Stimulated activated memory B cell treated with anti-CD40 and anti-IgM and Interleukin-4, amounts not matched to agents 10 μg/mL and 1 μg/mL and 100 μg/mL, for 72 hours (primary cell): ENCODE measurements around the gene SCUBE1.

Source experiments
- ATAC-seq: fragments of 150-1000 bp; cut with Tn5 transposase; 2 replicates; pipeline ENCODE4 v1.10.0; 2021
- H3K27ac Mint-ChIP-seq: one replicate; pipeline ENCODE4 v1.8.0; 2022; ENCODE audit warnings: mild to moderate bottlenecking, mixed read lengths
- H3K27me3 Mint-ChIP-seq: one replicate; pipeline ENCODE4 v1.8.0; 2022; ENCODE audit warnings: mixed read lengths
- H3K36me3 Mint-ChIP-seq: one replicate; pipeline ENCODE4 v1.8.0; 2022; ENCODE audit warnings: mixed read lengths
- H3K4me1 Mint-ChIP-seq: one replicate; pipeline ENCODE4 v1.8.0; 2022; ENCODE audit warnings: mixed read lengths
- H3K4me3 Mint-ChIP-seq: one replicate; pipeline ENCODE4 v1.8.0; 2022; ENCODE audit warnings: mild to moderate bottlenecking, moderate library complexity, mixed read lengths
- H3K9me3 Mint-ChIP-seq: one replicate; pipeline ENCODE4 v1.8.0; 2022; ENCODE audit warnings: mixed read lengths

The SCUBE1 gene

GRCh38 chr22:43343262-43343669 is at the start of gene SCUBE1:
Gene SCUBE1, minus strand, starts transcription at chr22:43343372. Its CDS starts 111 bp downstream, at chr22:43343261.
- H3K9me3 Mint-ChIP-seq = peaks cover 2% of the 10 kb centered on the region
- peak; percentile 11 for ATAC-seq
- no peak within 1 kb of the TSS for H3K4me3 Mint-ChIP-seq
- H3K27me3 Mint-ChIP-seq = peaks cover 75% of the 10 kb centered on the region
- no peaks in the 10 kb centered on the region for H3K36me3 Mint-ChIP-seq
- no peak within 1 kb of the TSS for H3K27ac Mint-ChIP-seq
- H3K4me1 Mint-ChIP-seq = peaks cover 10% of the 10 kb centered on the region

GRCh38 chr22:43392385-43392989 is 49.3 kb upstream of the SCUBE1 start:
- Mint-ChIP-seq H3K36me3 (no peaks in the 10 kb centered on the region), H3K4me3 (no peak overlapping the region), H3K4me1 (no peaks in the 10 kb centered on the region), H3K27ac (no peak overlapping the region), H3K9me3 (no peaks in the 10 kb centered on the region), H3K27me3 (peaks cover 37% of the 10 kb centered on the region)
- no peak for ATAC-seq

DNA sequence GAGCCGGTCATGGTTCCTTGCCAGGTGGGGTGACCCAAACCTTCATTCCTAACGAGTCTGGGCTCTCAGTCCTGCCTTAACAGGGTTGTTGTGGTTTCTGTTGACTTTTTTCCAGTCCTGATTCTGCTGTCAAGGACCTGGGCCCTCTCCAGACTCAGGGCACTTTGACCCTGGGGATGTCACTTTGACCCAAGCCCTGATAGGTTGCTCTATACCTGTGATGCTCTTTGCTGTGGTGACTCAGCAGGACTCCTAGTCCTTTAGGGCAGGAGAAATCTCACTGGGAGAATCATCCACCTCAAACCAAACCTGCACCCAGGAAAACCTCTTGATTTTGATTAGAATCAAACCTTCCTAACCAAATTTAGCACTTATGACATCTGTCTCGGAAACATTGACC is 48.1 kb upstream of the SCUBE1 start:
- ATAC-seq = no peak
- no peaks in the 10 kb centered on the region for H3K36me3 Mint-ChIP-seq
- H3K27ac Mint-ChIP-seq = no peak overlapping the region
- peaks cover 3% of the 10 kb centered on the region for H3K4me1 Mint-ChIP-seq
- no peaks in the 10 kb centered on the region for H3K9me3 Mint-ChIP-seq
- H3K4me3 Mint-ChIP-seq = no peak overlapping the region
- H3K27me3 Mint-ChIP-seq = peaks cover 37% of the 10 kb centered on the region

DNA sequence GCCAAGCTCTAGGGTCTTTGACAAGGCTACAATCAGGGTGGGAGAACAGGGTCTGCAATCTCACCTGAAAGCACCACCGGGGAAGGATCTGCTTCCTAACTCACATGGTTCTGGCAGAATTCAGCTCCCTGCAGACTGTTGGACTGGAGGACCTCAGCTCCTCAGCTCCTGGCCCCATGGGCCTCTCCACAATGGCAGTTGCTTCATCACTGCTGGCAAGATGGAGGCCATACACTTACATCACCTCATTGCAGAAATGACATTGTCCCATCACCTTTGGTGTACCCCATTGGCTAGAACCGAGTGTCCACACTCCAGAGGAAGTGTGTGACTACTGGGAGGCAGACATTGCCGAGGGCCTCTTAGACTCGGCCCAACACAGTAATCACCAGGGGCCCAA is 47.7 kb upstream of the SCUBE1 start:
- no peaks in the 10 kb centered on the region for H3K9me3 Mint-ChIP-seq
- no peak for ATAC-seq
- H3K27me3 Mint-ChIP-seq = peaks cover 39% of the 10 kb centered on the region
- H3K4me1 Mint-ChIP-seq = peaks cover 7% of the 10 kb centered on the region
- H3K4me3 Mint-ChIP-seq = no peak overlapping the region
- H3K36me3 Mint-ChIP-seq = no peaks in the 10 kb centered on the region
- H3K27ac Mint-ChIP-seq = no peak overlapping the region

GRCh38 chr22:43390166-43390565 is 47.0 kb upstream of the SCUBE1 start:
- ATAC-seq = no peak
- H3K9me3 Mint-ChIP-seq = no peaks in the 10 kb centered on the region
- peaks cover 46% of the 10 kb centered on the region for H3K27me3 Mint-ChIP-seq
- H3K4me3 Mint-ChIP-seq = no peak overlapping the region
- no peak overlapping the region for H3K27ac Mint-ChIP-seq
- peaks cover 10% of the 10 kb centered on the region for H3K4me1 Mint-ChIP-seq
- no peaks in the 10 kb centered on the region for H3K36me3 Mint-ChIP-seq

- ATAC-seq = no peak
- Mint-ChIP-seq H3K4me3 (no peak overlapping the region), H3K27ac (no peak overlapping the region), H3K36me3 (no peaks in the 10 kb centered on the region), H3K4me1 (peaks cover 10% of the 10 kb centered on the region), H3K27me3 (peaks cover 52% of the 10 kb centered on the region), H3K9me3 (no peaks in the 10 kb centered on the region)
These were observed 46.2 kb upstream of the SCUBE1 start for GRCh38 chr22:43389227-43389836.

GRCh38 chr22:43388420-43388851 is 45.3 kb upstream of the SCUBE1 start:
- Mint-ChIP-seq H3K4me1 (peaks cover 10% of the 10 kb centered on the region), H3K36me3 (no peaks in the 10 kb centered on the region), H3K4me3 (no peak overlapping the region), H3K9me3 (no peaks in the 10 kb centered on the region), H3K27me3 (peaks cover 52% of the 10 kb centered on the region), H3K27ac (no peak overlapping the region)
- peak; percentile 71 for ATAC-seq

- Mint-ChIP-seq H3K27me3 (peaks cover 50% of the 10 kb centered on the region), H3K36me3 (no peaks in the 10 kb centered on the region), H3K4me1 (peaks cover 10% of the 10 kb centered on the region), H3K27ac (no peak overlapping the region), H3K4me3 (no peak overlapping the region), H3K9me3 (no peaks in the 10 kb centered on the region)
- no peak for ATAC-seq
These were observed 44.6 kb upstream of the SCUBE1 start for GRCh38 chr22:43387815-43388214.

DNA sequence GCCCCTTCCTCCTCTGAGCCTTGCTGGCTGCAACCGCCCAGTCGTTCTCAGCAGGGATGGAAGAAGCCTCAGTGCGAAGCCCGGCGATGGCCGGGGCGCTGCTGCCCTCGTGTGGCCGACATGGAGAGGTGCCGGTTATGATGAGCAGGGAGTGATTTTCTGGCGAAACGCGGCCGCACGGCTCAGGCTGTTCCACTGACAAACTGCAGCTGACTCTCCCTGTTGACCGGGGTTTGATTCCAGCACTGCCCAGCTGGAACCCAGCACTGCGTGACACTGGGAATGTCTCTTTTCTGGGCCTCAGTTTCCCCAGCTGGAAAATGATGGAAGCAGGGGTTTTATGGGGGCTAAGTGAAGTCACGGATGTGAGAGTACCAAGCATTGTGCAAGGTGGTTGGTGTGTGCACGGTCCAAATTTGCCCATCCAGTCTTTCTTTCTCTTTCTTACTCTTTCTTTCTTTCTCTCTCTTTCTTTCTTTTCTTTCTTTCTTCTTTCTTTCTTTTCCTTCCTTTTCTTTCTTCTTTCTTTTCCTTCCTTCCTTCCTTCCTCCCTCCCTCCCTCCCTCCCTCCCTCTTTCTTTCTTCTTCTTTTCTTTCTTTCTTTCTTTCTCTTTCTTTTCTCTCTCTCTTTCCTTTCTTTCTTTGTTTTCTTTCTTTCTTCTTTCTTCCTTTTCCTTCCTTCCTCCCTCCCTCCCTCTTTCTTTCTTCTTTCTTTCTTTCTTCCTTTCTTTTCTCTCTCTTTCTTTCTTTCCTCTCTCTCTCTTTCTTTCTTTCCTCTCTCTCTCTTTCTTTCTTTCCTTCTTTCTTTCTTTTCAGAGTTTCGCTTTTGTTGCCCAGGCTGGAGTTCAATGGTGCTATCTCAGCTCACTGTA is 42.8 kb upstream of the SCUBE1 start:
- peaks cover 60% of the 10 kb centered on the region for H3K27me3 Mint-ChIP-seq
- peaks cover 10% of the 10 kb centered on the region for H3K4me1 Mint-ChIP-seq
- no peaks in the 10 kb centered on the region for H3K36me3 Mint-ChIP-seq
- H3K27ac Mint-ChIP-seq = no peak overlapping the region
- no peaks in the 10 kb centered on the region for H3K9me3 Mint-ChIP-seq
- H3K4me3 Mint-ChIP-seq = no peak overlapping the region
- ATAC-seq = peak; percentile 88

DNA sequence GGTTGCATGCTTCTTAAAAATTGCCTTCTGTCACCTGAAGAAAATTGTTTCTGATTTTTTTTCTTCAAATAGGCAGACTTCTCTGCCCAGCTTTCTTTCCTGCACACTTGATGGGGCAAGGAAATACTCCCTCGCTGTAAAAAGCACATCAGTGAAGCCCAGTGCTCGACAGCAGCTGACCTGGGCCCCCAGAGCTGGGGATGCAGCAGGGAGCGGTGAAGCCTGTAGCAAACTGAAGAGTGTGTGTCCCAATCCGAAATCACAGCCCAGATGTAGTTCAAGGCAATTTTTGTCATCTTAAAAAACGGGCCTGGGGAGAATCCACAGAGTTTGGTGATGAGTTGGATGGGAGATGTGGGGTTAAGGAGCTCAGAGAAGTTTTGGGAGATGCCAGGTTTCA is 41.7 kb upstream of the SCUBE1 start:
- ATAC-seq = no peak
- H3K9me3 Mint-ChIP-seq = no peaks in the 10 kb centered on the region
- peaks cover 71% of the 10 kb centered on the region for H3K27me3 Mint-ChIP-seq
- H3K27ac Mint-ChIP-seq = no peak overlapping the region
- peaks cover 10% of the 10 kb centered on the region for H3K4me1 Mint-ChIP-seq
- no peaks in the 10 kb centered on the region for H3K36me3 Mint-ChIP-seq
- no peak overlapping the region for H3K4me3 Mint-ChIP-seq

GRCh38 chr22:43381693-43382092 is 38.5 kb upstream of the SCUBE1 start:
- H3K27ac Mint-ChIP-seq = no peak overlapping the region
- no peak for ATAC-seq
- no peak overlapping the region for H3K4me3 Mint-ChIP-seq

DNA sequence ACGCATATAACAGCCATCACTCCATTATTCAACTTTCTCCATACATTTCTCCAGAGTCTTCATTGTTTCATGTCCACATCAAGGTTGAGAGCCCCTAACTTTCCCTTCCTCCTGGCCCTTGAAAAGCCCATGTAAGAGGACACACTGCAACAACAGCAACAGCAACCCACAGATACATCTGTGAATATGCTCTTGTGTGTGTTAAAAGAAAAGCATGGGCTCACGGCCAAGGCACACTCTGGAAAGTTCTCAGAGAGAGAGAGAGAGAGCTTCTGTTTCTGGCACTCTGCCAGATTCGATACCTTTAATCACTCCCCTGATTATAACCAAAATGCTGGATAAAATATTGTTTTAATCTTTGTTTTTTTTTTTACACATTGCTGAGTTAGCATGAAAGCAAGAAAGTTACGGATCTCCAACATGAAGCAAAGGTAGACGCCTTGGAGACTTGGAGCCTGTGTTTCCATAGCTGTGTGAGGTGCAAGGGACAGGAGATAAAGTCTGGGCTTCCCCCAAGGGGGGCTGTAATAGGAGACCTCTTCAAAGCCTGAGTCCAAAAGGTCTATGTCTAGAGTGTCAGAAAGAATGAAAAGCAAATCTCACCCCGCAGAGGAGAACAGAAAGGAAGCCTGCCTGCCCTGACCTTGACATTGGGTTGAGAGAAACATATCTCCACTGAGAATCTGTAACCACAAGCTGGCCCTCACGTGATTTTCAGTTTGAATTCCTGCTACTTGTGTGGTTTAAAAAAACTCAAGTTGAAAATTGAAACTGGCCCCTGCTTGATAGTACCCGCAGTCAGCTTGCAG is 34.9 kb upstream of the SCUBE1 start:
- Mint-ChIP-seq H3K36me3 (no peaks in the 10 kb centered on the region), H3K4me3 (no peak overlapping the region), H3K4me1 (peaks cover 5% of the 10 kb centered on the region), H3K9me3 (peaks cover 8% of the 10 kb centered on the region), H3K27me3 (peaks cover 88% of the 10 kb centered on the region), H3K27ac (no peak overlapping the region)
- ATAC-seq = peak; percentile 51

More at GRCh38 chr22:43381693-43382092, 38.5 kb upstream of the SCUBE1 start:
- Mint-ChIP-seq H3K9me3 (no peaks in the 10 kb centered on the region), H3K27me3 (peaks cover 81% of the 10 kb centered on the region), H3K4me1 (peaks cover 16% of the 10 kb centered on the region), H3K36me3 (no peaks in the 10 kb centered on the region)

DNA sequence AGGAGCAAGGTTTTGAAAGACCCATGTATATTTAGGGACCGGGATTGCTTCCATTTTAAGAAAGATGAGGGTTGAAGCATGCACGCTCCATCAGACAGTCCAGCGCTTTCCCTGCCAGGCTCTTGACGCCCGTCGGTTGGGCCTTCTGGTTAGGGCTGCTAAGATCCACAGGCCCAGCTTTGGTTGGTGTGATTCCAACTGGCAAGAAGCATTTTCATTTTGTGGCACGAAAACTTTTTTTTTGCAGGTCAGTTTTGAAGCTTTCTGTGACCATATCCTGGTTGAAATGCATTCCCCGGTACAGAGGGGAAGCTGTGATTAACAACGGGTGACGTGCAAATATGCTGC is 34.4 kb upstream of the SCUBE1 start:
- Mint-ChIP-seq H3K9me3 (peaks cover 8% of the 10 kb centered on the region), H3K27me3 (peaks cover 91% of the 10 kb centered on the region), H3K36me3 (no peaks in the 10 kb centered on the region), H3K4me3 (no peak overlapping the region), H3K27ac (no peak overlapping the region), H3K4me1 (peaks cover 5% of the 10 kb centered on the region)
- no peak for ATAC-seq

DNA sequence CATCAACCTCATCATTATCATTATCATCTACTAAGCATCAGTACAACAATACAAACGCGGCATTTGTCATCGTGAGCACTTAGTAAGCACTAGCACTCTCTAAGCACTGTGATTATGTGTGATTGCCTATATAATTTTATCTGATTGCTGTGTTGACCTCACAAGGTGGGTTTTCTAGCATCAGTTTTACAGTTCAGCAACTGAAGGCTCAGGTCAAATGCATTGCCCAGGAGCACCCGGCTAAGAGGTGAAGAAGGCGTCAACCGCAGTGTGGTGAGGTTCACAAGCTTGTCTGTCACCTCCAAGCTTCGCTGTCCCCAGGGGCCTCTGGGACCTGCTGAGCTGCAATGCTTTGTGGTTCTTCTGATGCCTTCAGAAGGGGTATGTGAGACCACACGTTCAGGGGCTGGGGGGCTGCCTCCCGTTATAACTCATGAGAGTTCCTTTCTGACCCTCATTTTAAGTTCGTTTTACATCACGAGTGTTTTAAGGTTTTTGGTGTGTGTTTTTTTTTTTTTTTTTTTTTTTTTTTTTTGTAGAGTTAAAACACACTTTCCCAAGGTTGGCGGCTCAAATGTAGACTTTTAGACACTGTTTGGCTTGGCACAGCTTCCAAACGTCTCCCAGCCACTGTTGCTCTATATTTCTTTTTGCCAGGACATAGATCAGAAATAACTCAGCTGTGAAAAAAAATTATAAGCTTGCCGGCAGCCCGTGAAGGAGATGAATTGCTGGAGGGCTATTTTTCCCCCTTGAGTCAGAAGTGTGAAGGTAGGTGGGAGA is 33.8 kb upstream of the SCUBE1 start:
- H3K36me3 Mint-ChIP-seq = no peaks in the 10 kb centered on the region
- peaks cover 91% of the 10 kb centered on the region for H3K27me3 Mint-ChIP-seq
- ATAC-seq = no peak
- H3K4me1 Mint-ChIP-seq = peaks cover 5% of the 10 kb centered on the region
- H3K4me3 Mint-ChIP-seq = no peak overlapping the region
- H3K27ac Mint-ChIP-seq = no peak overlapping the region
- peaks cover 8% of the 10 kb centered on the region for H3K9me3 Mint-ChIP-seq
